Fibroblast of skin of scalp (primary cell): ENCODE data around the gene TPX2.
"Not testable (repeated sequence)": the region's sequence is repeated elsewhere in the genome, so short reads cannot be mapped to it uniquely, and the experiment has no call there.

Experiments used
- DNase-seq: peaks from one replicate; pipeline ENCODE4 v3.0.0-alpha.2; 2013

The TPX2 gene

DNA sequence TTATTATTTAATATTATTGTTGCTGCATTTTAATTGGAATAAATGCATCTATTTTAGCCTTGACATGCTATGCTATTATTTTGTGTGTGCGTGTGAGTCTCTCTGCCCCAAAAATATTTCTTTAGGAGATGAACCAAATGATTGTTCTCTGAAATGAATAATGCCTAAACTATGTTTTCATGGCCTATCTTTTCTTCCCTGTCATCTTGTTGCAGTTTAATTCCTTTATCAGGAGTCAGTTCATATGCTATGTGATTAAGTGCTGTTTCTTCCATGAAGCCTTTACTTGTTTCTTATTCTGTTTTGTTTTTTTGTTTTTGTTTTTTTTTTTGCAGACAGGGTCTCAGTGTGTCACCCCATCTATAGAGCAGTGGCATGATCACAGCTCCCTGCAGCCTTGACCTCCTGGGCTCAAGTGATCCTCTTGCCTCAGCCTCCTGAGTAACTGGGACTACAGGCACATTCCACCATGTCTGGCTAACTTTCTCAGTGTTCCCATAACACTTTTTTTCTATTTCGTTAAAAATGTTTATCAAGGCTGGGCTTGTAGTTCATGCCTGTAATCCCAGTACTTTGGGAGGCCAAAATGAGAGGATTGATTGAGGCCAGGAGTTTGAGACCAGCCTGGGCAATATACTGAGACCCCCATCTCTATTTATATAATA lies 25.7 kb downstream of the TPX2 start:
- DNase-seq = peak; percentile 52

GRCh38 chr20:31767805-31768204 lies 28.7 kb downstream of the TPX2 start:
- DNase-seq = no peak

DNA sequence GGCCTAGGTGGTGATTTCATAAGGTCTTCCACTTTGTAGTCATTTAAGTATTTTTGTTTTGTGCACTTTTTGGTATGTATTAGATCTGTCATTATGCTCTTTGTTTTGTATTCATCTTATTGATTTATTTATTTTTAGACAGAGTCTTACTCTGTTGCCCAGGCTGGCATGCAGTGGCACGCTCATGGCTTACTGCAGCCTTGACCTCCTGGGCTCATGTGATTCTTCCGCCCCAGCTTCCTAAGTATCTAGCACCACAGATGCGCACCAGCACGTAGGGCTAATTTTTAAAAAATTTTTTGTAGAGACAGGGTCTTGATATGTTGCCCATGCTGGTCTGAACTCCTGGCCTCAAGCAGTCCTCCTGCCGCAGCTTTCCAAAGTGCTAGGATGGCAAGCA lies 30.6 kb downstream of the TPX2 start:
- no peak for DNase-seq

DNA sequence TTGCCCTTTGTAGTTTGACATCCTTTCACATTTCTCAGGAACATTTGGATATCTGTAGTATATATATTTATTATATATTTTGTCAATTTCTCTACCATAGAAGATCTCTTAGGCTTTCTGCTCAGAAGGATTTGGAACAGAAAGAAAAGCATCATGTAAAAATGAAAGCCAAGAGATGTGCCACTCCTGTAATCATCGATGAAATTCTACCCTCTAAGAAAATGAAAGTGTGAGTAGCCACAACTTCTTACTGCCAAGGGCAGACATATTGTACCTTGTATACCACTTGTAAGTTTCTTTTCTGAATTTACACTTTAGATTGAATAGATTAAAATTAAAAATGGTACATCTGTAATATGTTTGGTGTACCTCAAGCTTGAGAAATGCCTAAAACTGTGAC lies 31.2 kb downstream of the TPX2 start:
- DNase-seq = no peak

- DNase-seq = no peak
Measured at GRCh38 chr20:31774408-31774807, 35.3 kb downstream of the TPX2 start.

DNA sequence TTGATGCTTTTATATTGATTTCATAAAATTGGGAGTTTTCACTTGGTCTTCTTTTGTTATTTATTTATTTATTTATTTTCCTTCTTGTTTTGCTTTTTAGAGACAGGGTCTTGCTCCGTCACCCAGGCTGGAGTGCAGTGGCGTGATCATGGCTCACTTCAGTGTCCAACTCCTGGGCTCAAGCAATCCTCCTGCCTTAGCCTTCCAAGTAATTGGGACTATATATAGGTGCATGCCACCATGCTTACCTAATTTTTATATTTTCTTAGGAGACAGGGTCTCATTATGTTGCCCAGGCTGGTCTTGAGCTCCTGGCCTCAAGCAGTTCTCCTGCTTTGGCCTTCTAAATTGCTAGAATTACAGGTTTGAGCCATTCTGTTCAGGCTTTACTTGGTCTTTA lies 41.7 kb downstream of the TPX2 start:
- no peak for DNase-seq

GRCh38 chr20:31781945-31782344 lies 42.9 kb downstream of the TPX2 start:
- DNase-seq = no peak

GRCh38 chr20:31784354-31785044 lies 45.4 kb downstream of the TPX2 start:
- DNase-seq = no peak

DNA sequence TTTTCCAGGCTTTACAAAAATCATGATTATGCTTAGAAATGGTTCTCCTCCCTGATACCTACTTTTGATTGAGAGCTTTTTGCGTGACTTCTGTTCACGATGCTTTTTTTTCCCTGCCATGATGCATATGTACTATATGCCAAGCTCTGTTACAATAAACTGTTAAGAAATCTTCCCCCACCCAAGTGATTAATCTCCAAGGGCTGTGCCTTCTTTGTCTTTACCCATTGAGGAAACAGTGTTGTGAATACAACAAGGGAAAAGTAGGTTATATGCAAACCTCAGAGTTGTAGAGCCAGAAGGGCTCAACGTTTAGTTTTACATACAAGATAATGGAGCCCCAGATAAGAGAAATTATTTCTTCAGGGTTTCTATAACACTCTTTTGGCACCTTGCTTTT lies 46.0 kb downstream of the TPX2 start:
- no peak for DNase-seq

DNA sequence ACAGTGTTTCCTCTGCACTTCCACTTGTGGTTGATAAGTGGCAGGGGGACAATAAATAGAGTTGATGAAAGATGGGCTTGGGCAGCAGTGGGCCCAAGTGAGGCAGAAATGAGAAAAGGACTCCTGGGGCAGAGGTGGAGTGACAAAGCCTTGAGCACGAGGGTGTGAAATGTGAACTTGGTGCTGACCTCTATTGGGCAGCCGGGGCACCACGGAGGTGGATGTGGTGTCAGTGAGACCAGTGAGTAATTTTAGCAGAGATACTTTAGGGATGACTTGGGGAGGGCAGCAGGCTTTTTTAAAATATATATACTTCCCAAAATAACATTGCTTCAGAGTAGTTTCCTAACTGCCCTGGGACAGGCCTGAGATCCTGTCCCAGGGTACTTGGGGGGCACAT lies 49.5 kb downstream of the TPX2 start:
- peak; percentile 33 for DNase-seq

DNA sequence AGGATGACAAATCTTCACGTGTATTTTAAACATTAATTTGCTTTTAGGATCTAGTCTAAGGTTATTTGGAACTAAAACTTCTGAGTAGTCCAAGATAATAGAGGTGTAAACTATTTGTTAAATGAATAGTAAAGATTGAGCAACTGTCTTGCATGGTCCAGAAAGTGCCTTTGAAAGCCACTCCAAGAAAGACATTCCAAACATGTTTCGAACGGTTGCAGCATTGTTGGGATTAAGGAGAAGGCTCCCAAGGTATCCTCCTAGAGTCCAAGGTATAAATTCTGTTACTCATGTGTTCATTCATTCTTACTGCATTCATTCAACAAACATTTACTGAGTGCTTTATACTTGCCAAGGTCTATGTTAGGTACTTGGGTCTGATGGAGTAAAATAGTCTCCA lies 51.3 kb downstream of the TPX2 start:
- DNase-seq = no peak

DNA sequence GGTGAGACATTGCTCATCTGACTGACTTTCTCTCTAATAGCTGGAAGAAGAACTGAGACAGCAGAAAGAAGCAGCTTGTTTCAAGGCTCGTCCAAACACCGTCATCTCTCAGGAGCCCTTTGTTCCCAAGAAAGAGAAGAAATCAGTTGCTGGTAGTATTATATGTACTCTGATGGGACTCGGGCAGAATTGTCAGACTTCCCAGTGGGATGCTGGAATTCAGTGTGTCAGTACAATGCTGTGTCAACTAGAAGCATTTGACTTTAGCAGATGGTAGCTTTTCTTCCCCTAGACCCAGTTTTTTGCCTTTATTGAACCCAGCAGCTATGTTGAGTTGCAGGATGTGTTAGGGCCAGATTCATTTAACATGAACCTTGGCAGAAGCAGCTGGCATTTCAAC lies 58.3 kb downstream of the TPX2 start:
- DNase-seq = no peak

DNA sequence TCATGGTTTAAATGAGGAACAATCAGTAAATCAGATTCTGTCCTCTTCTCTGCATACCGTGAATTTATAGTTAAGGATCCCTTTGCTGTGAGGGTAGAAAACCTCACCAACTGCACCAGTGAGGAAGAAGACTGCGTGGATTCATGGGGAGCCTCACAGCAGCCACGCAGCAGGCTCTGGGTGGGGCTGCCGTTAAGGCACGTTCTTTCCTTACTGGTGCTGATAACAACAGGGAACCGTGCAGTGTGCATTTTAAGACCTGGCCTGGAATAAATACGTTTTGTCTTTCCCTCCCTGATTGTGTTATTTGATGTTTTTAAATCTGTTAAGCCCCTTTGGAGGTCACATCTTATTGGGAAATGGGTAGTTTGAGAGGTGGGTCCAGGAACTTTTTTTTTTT lies 62.4 kb downstream of the TPX2 start:
- DNase-seq = no peak

- no peak for DNase-seq
Measured at GRCh38 chr20:31803552-31804291, 64.6 kb downstream of the TPX2 start.

- DNase-seq = no peak
Measured at GRCh38 chr20:31806564-31807355, 67.7 kb downstream of the TPX2 start.

GRCh38 chr20:31808481-31808880 lies 69.4 kb downstream of the TPX2 start:
- DNase-seq = no peak

DNA sequence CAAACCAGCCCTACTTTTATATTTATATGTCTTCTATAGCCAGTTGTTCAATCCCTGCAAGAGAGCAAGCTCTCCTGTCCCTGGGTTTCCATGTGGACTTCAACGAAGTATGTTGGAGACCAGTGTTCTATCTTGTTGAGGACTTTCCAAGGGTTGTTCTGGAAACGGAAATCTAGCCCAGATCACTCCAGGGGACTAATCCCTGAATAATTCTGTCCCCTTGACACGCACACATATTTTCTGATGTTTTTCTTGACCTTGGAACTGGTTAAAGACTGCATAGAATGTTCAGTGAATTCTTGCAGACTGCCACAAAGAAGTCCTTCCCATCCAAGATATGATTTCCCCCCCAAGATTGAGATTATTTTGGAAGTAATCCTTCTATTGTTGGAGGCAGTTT lies 70.6 kb downstream of the TPX2 start:
- peak; percentile 80 for DNase-seq

DNA sequence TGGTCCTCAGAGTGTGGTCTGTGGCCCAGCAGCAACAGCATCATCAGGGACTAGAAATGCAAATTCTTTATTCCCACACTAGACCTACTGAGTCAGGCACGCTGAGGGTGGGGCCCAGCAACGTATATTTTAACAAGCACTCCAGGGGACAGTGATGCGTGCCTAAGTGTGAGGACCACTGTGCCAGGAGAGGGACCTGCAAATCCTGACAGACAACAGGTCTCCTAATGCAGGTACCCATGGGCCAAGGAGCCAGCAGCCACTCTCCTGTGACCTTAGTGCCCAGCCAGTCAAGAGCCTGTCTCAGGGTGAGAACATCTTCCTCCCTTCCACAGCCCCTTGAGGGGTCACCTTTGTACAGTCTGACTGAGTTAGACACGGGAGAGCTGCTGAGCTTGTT lies 72.1 kb downstream of the TPX2 start:
- DNase-seq = no peak

DNA sequence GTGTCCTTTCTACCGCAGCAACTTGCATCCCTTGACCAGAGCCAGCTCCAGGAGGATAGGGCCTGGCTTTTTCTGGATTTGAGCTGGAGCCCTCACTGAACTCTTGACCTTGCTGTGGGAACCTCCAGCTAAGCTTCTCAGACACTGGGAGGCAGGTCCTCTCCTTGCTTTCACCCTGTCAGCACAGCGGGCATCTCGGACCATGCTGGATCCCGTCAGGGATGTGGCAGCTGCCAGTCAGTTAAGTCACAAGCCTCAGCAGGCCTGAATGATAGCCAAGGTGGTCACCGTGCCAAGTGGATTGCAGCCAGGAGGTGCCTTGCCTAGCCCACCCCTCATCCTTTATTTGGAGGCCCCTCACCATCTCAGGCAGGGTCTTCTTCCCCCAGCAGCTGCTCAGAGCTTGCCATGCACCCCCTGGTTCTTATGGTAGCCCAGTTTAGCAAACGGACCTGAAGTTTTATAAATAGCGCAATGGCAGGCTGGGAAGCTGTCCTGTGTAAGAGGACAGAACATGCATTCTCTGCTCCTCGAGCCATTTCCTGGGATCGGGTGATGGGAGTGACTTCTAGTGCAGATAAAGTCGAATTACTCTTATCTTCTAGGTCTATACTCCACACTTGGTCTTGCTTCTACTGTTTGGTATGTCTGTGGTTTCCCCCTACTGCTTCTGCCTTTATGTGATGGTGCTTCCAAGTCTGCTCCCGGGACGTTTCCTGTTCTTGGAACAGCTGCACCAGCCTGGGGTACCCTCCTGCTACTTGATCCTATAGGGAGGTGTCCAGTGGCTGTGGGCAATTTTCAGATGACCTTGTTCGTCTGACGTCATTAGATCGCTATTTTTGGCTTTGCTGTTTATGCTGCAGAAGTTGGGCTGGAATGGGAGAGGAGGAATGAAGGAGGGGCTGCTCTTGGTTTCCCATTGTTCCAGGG lies 73.0 kb downstream of the TPX2 start:
- peak; percentile 75 for DNase-seq

GRCh38 chr20:31813611-31814010 lies 74.5 kb downstream of the TPX2 start:
- no peak for DNase-seq

GRCh38 chr20:31814142-31814541 lies 75.1 kb downstream of the TPX2 start:
- not testable (repeated sequence) for DNase-seq
